Heart left ventricle (tissue), 16 donors: ENCODE data around the gene KCNK2. TPM values are rescaled to one million over a fixed set of nuclear protein-coding genes. Genes with fewer than 3 reads are reported as not detected.

Source experiments
- ATAC-seq, 4 donors: fragments of 200-7000 bp; cut with Tn5 transposase; one replicate each; pipeline ENCODE4 v1.9.1; 2020 to 2022; ENCODE audit warnings: moderate library complexity in 4 of 4, mild to moderate bottlenecking in 3 of 4, moderate number of reproducible peaks in 1 of 4
- DNase-seq, 5 donors: peaks; one replicate each; pipeline ENCODE4 v3.0.0-alpha.2; 2020
- H3K27ac ChIP-seq, 12 donors: fragments of 200-600 bp; sonication (generic) in 4 of 12; one replicate each; pipeline versions ENCODE4 v1.5.0 to v1.8.0; 2016 to 2022; ENCODE audit warnings: mild to moderate bottlenecking in 2 of 12
- H3K27me3 ChIP-seq, 9 donors: fragments of 200-600 bp; sonication (generic) in 2 of 9; one replicate each; pipeline versions ENCODE4 v1.5.1 to v1.8.0; 2016 to 2022; ENCODE audit warnings: mild to moderate bottlenecking in 3 of 9
- H3K36me3 ChIP-seq, 9 donors: fragments of 200-600 bp; sonication (generic) in 2 of 9; one replicate each; pipeline versions ENCODE4 v1.5.0 to v1.8.0; 2018 to 2022; ENCODE audit warnings: mild to moderate bottlenecking in 2 of 9
- H3K4me1 ChIP-seq, 12 donors: fragments of 200-600 bp; sonication (generic) in 4 of 12; one replicate each; pipeline versions ENCODE4 v1.5.0 to v1.8.0; 2016 to 2022; ENCODE audit warnings: mild to moderate bottlenecking in 3 of 12
- H3K4me3 ChIP-seq, 12 donors: fragments of 200-600 bp; sonication (generic) in 4 of 12; one replicate each; pipeline versions ENCODE4 v1.5.0 to v1.8.0; 2017 to 2022; ENCODE audit warnings: mild to moderate bottlenecking in 9 of 12, moderate library complexity in 4 of 12
- H3K9me3 ChIP-seq, 12 donors: fragments of 200-600 bp; sonication (generic) in 4 of 12; one replicate each; pipeline versions ENCODE4 v1.5.0 to v1.8.0; 2016 to 2022; ENCODE audit warnings: mild to moderate bottlenecking in 1 of 12
- POLR2A ChIP-seq, 2 donors: fragments of 450-650 bp; IDR thresholded peaks; one replicate each; pipeline ENCODE4 v1.6.1; 2017; ENCODE audit warnings: antibody characterized with exemption in 2 of 2, mild to moderate bottlenecking in 2 of 2, moderate library complexity in 2 of 2
- WGBS, 4 donors: extraction: QIAGEN DNeasy Blood & Tissue Kit in 2 of 4; methylation state at CpG; one replicate each; pipeline versions ENCODE4 v1.1.5 to v1.1.7; 2013 to 2018; 5-methylcytosine and 5-hydroxymethylcytosine counted together
- intact Hi-C, 10 donors: fragments of 100-400 bp; cut with DNase I; formaldehyde crosslinking; loops; one replicate each; pipeline versions ENCODE4 v1.11.1 to v1.14.2; 2022
- polyA plus RNA-seq, 2 donors: library from polyadenylated mRNA; stranded (reverse); fragments of 200-250 nt; gene quantifications; one replicate each; pipeline ENCODE4 v1.2.3, GENCODE V29; 2013
- total RNA-seq, 9 donors: library from RNA; depleted of rRNA in 2 of 9; stranded (reverse); fragments of >200 nt in 2 of 9; fragmentation: NEBNext Ultra II Directional in 3 of 9; extraction: Animal tissue kit (Norgen Biotek cat#: 25700) in 3 of 9; gene quantifications; one replicate each; pipeline versions ENCODE4 v1.1.0 to v1.2.4, GENCODE V29; 2016 to 2023
- TF ChIP-seq, protein P1 (sequence below), 12 donors: fragments of 200-600 bp; sonication (generic) in 4 of 12; IDR thresholded peaks; one replicate each; pipeline versions ENCODE4 v1.5.0 to v1.8.0; 2018 to 2022; ENCODE audit warnings: antibody characterized with exemption in 12 of 12, mild to moderate bottlenecking in 5 of 12
- donor health status: ischemic (EF 13 %, LVEDD 7.1; RV severe dilation, severe dysfunction).
- donor health status: healthy with polysubstance abuse.
- donor health status: DM: no; HTN: yes; CAD: no.
- donor health status: DM: no; HTN: no; CAD: no.
- donor health status: ischemic (EF 25% LVEDD 6.9; RV normal size, moderate dysfunction).
- donor health status: ischemic (EF 25% LVEDD 5.7; RV mildly dilated, moderate dysfunction).
- donor health status: healthy.
- donor health status: DM: yes; HTN: yes; CAD: no.
- donor health status: ischemic (EF 35%, LVEDD 5.7; RV mildly dilated, moderate dysfunction).
- donor health status: nonischemic (EF 11% LVEDD 7.7; RV severe dilation, severe dysfunction).
- donor health status: DM: yes; HTN: yes; CAD: no.
- donor health status: PGD.
- donor health status: ischemic (EF 29% LVEDD 5.4; RV normal size, mild dysfunction).
- donor health status: nonischemic (EF 23%, LVEDD 6.1; RV moderate dilation, normal function).

Gene KCNK2
- total and polyA plus RNA-seq, 11 donors, result 0.04 to 1.3 (median 0.21) TPM; not detected in 3

DNA sequence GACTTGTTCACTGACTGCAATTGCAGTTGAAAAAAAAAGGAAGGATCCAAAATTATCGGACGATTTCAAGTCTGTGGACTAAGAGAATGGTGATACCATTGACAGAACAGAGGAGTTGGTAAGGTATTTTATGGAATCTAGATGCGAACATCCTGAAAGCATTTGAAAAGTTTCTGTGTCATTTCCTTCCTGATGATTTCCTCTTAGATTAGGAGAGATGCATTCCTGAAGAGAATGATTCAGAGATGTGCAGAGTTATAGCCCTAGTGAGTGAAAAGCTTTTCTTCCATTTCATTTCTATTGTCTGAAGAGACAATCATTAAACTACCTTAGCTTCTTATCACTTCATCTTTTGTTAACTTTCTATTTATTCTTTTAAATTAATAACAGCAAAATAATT, 200.0 kb downstream of the KCNK2 start:
- Histone ChIP-seq H3K9me3 (no peaks in the 10 kb centered on the region), H3K27me3 (no peaks in the 10 kb centered on the region), H3K4me1 (no peaks in the 10 kb centered on the region), H3K36me3 (no peaks in the 10 kb centered on the region), H3K27ac (no peak overlapping the region), H3K4me3 (no peak overlapping the region)
- ATAC-seq (no peak), DNase-seq (no peak)
- TF ChIP-seq, protein P1, sequence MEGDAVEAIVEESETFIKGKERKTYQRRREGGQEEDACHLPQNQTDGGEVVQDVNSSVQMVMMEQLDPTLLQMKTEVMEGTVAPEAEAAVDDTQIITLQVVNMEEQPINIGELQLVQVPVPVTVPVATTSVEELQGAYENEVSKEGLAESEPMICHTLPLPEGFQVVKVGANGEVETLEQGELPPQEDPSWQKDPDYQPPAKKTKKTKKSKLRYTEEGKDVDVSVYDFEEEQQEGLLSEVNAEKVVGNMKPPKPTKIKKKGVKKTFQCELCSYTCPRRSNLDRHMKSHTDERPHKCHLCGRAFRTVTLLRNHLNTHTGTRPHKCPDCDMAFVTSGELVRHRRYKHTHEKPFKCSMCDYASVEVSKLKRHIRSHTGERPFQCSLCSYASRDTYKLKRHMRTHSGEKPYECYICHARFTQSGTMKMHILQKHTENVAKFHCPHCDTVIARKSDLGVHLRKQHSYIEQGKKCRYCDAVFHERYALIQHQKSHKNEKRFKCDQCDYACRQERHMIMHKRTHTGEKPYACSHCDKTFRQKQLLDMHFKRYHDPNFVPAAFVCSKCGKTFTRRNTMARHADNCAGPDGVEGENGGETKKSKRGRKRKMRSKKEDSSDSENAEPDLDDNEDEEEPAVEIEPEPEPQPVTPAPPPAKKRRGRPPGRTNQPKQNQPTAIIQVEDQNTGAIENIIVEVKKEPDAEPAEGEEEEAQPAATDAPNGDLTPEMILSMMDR (IDR thresholded peaks at IDR 0.05), result no peak
- TF ChIP-seq POLR2A (IDR thresholded peaks at IDR 0.05), result no peak
- intact Hi-C loops, result no loop called here
- 55 to 75% (median 64%) methylated on average over 3 of the region's 3 CpGs for WGBS, 4 donors

DNA sequence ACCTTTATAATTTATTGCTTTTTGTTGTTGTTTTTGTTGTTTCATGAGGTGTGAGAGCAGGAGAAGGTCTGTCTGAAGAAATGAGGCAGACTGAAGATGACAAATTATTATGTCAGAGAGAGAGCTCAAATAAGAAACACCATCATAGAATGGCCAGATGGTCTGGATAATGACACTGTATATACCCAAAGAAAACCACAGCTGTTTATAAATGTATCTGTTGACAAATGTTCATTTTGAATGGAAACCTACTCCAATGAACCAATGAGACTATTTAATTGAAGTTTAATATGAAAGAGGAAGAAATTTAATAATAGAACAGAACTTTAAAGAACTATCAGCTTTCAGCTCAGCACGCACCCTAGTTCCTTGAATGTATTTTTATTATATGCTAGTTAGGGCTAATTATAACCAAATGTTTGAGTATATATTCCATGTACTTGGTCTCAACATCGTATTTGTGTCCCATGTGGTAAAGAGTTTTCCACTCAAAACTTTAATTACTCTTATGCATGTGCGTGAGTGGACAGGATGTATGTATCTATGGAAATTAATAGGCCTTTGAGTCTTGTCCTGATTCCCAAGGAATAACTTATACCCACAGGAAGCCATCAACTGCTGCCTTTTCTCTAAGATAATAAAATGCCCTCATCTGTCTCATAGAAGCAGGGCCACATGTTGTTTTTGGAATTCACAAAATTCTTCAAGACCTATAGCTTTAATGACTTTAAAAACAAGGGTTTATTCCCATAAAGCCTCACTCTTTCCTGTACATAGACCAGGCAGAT, 202.7 kb downstream of the KCNK2 start:
- ATAC-seq (no peak), DNase-seq (no peak)
- intact Hi-C loops, result no loop called here
- 71 to 77% (median 74%) methylated on average over 3 of the region's 3 CpGs for WGBS, 4 donors
- Histone ChIP-seq H3K36me3 (no peaks in the 10 kb centered on the region), H3K4me1 (no peaks in the 10 kb centered on the region), H3K27ac (no peak overlapping the region), H3K9me3 (no peaks in the 10 kb centered on the region), H3K27me3 (no peaks in the 10 kb centered on the region), H3K4me3 (no peak overlapping the region)
- TF ChIP-seq POLR2A (IDR thresholded peaks at IDR 0.05), result no peak
- TF ChIP-seq, protein P1 (IDR thresholded peaks at IDR 0.05), result no peak
